WERI-Rb-1 (cell line): ENCODE results near the gene PLEKHA6.

Source experiments
- DNase-seq: peaks from one replicate; pipeline ENCODE4 v3.0.0-alpha.2; 2020
- H3K27ac ChIP-seq: fragments of 250-450 bp; sonication (Bioruptor Pico); 2 replicates; pipeline ENCODE4 v1.5.1; 2020; ENCODE audit warnings: mild to moderate bottlenecking, moderate library complexity
- H3K27me3 ChIP-seq: fragments of 250-450 bp; sonication (Bioruptor Pico); 2 replicates; pipeline ENCODE4 v1.5.1; 2021; ENCODE audit warnings: mild to moderate bottlenecking, low read depth, moderate library complexity; ENCODE audit not compliant: insufficient read depth, severe bottlenecking
- H3K36me3 ChIP-seq: fragments of 250-450 bp; sonication (Bioruptor Pico); 2 replicates; pipeline ENCODE4 v1.5.1; 2020; ENCODE audit warnings: mild to moderate bottlenecking, moderate library complexity
- H3K4me3 ChIP-seq: 2 replicates; pipeline ENCODE4 v1.5.1; 2011; ENCODE audit warnings: low read depth, mild to moderate bottlenecking, control low read depth, low read length
- H3K9me3 ChIP-seq: fragments of 250-450 bp; sonication (Bioruptor Pico); 2 replicates; pipeline ENCODE4 v1.5.1; 2021; ENCODE audit warnings: mild to moderate bottlenecking, moderate library complexity; ENCODE audit not compliant: severe bottlenecking
- CTCF ChIP-seq: IDR thresholded peaks from 2 replicates; pipeline ENCODE4 v1.5.1; 2011; ENCODE audit warnings: low read depth, mild to moderate bottlenecking, control low read depth, inconsistent platforms, low read length

PLEKHA6 gene

DNA sequence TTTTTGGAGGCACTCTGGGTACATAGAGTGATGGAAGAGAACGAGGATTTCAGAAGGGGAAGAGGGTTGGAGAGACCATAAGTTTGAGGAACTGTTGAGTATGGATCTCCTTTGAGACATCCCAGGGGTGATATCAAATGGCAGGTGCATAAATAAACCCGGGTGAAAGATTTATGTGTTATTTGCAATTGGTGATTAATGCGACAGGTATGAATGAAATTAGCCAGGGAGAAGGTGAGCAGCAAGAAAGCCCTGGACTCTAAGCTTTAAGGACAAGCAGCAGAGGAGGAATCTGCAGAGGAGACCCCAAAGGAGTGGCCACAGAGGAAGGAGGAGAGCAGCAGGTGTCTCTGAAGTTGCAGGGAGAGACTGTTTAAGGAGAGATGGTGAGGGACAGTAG, 184.8 kb downstream of the PLEKHA6 start:
- Histone ChIP-seq H3K36me3 (no peaks in the 10 kb centered on the region), H3K9me3 (peaks cover 29% of the 10 kb centered on the region), H3K27me3 (no peaks in the 10 kb centered on the region), H3K4me3 (no peak overlapping the region), H3K27ac (no peak overlapping the region)
- DNase-seq: no peak
- no peak for TF ChIP-seq CTCF

DNA sequence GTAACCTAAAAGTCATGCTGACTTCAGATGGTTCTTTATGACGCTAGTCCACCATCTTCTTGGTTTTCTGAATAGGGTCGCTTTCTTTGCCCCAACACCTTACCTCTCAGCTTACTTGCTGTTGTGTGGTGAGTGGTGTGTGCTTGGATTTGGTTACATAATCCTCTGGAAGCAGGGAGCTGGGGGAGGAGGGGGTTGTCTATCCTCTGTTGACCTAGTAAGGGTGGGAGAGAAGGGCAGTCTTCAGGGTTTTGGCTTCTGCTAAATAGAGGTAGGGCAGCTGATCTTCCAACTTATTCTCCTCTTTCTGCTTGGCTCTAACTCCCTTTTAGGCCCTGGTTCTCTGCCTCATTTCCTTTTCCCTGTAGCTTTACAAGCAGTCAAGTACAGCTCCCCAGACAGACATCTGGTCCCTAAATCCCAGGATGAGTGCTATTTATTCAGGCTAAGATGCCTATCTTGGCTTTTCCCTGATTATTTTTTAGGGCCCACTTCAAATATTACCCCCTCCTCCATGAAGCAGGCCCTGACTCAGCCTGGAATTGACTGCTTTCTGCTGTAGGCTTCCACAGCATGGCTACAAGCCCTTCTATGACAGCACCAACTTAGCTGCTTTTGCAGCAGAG, 187.2 kb downstream of the PLEKHA6 start:
- peak; percentile 92 for DNase-seq
- peaks cover 41% of the 10 kb centered on the region for H3K9me3 ChIP-seq
- H3K4me3 ChIP-seq: no peak overlapping the region
- no peaks in the 10 kb centered on the region for H3K36me3 ChIP-seq
- H3K27me3 ChIP-seq: no peaks in the 10 kb centered on the region
- H3K27ac ChIP-seq: peak overlapping the region; percentile 86
- TF ChIP-seq CTCF: no peak

DNA sequence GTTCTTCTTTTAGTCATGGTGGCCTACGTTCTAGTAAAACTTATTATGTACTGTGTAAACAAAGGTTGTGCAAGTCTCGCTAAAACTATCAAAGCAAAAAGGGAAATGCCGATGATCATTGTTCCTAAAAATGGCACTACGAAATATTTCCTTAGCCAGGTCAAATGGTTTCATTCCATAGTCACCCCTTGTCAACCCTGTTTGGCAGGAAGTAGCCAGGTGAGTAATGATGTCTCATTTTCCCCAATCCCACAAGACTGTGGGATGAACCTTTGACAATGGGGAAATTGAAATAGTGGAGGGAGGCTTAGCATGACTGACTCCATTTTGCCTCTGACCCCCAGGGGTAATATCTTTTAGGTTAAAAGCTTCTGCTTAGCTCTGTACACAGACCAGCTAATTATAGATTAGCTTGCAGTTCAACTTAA, 188.0 kb downstream of the PLEKHA6 start:
- DNase-seq: no peak
- Histone ChIP-seq H3K27me3 (no peaks in the 10 kb centered on the region), H3K27ac (peak overlapping the region; percentile 86), H3K9me3 (peaks cover 39% of the 10 kb centered on the region), H3K4me3 (no peak overlapping the region), H3K36me3 (no peaks in the 10 kb centered on the region)
- no peak for TF ChIP-seq CTCF

GRCh38 chr1:204170494-204171155, 189.1 kb downstream of the PLEKHA6 start:
- no peak overlapping the region for H3K4me3 ChIP-seq
- no peaks in the 10 kb centered on the region for H3K36me3 ChIP-seq
- H3K27ac ChIP-seq: no peak overlapping the region
- H3K27me3 ChIP-seq: no peaks in the 10 kb centered on the region
- no peak for DNase-seq
- H3K9me3 ChIP-seq: peaks cover 38% of the 10 kb centered on the region
- no peak for TF ChIP-seq CTCF

- Histone ChIP-seq H3K36me3 (no peaks in the 10 kb centered on the region), H3K27ac (no peak overlapping the region)
- no peak for DNase-seq
These were observed 189.9 kb downstream of the PLEKHA6 start for GRCh38 chr1:204169858-204170257.

More at GRCh38 chr1:204169858-204170257, 189.9 kb downstream of the PLEKHA6 start:
- no peak for TF ChIP-seq CTCF
- Histone ChIP-seq H3K9me3 (peaks cover 38% of the 10 kb centered on the region), H3K27me3 (no peaks in the 10 kb centered on the region), H3K4me3 (no peak overlapping the region)
